Panc1 (cell line): ENCODE measurements around the gene FZD7. TPM values are rescaled to one million over a fixed set of nuclear protein-coding genes. Genes with fewer than 3 reads are reported as not detected.

Experiments
- ATAC-seq: fragments of 200-7000 bp; cut with Tn5 transposase; 2 replicates; pipeline ENCODE4 v1.9.1; 2020; ENCODE audit warnings: mild to moderate bottlenecking, moderate library complexity
- BruUV-seq: library from RNA; stranded (reverse); fragments of 400-500 nt; replicated peaks from 2 replicates; lab custom pipeline; 2021; lab: Mats Ljungman, UMichigan
- CTCF ChIA-PET: fragments of 300-600 bp; sonication (Branson Sonifier 250); formaldehyde crosslinking; loops from one replicate; lab custom pipeline; 2022; ENCODE audit warnings: antibody characterized with exemption; lab: Charles Lee
- POLR2A ChIA-PET: fragments of 300-600 bp; sonication (Branson Sonifier 250); formaldehyde crosslinking; loops from one replicate; lab custom pipeline; 2022; ENCODE audit warnings: antibody characterized with exemption; lab: Charles Lee
- DNase-seq: peaks from one replicate; pipeline ENCODE4 v3.0.0-alpha.2; 2010; ENCODE audit warnings: low read depth, low spot score
- H3K27ac ChIP-seq: 2 replicates; pipeline ENCODE4 v1.5.1; 2011; ENCODE audit warnings: mild to moderate bottlenecking, low read length, inconsistent platforms
- H3K27me3 ChIP-seq: fragments of 200-500 bp; sonication (Bioruptor generic); 2 replicates; pipeline ENCODE4 v1.6.0; 2014; ENCODE audit warnings: low read length, inconsistent platforms; ENCODE audit not compliant: control insufficient read depth, insufficient read depth
- H3K36me3 ChIP-seq: fragments of 200-500 bp; sonication (Bioruptor generic); 2 replicates; pipeline ENCODE4 v1.5.1; 2014; ENCODE audit warnings: inconsistent platforms, mild to moderate bottlenecking, low read length, moderate library complexity; ENCODE audit not compliant: control insufficient read depth, insufficient read depth
- H3K4me1 ChIP-seq: 2 replicates; pipeline ENCODE4 v1.5.1; 2011; ENCODE audit warnings: inconsistent platforms, mild to moderate bottlenecking, low read length, moderate library complexity; ENCODE audit not compliant: control insufficient read depth, insufficient read depth
- H3K4me3 ChIP-seq, 2 experiments: 2 replicates each; pipeline ENCODE4 v1.5.1; 2011 to 2012; ENCODE audit warnings: low read depth in 2 of 2, low read length in 2 of 2, mild to moderate bottlenecking in 2 of 2, inconsistent platforms in 1 of 2, moderate library complexity in 1 of 2
- H3K9me3 ChIP-seq: fragments of 200-500 bp; sonication (Bioruptor generic); 2 replicates; pipeline ENCODE4 v1.5.1; 2014; ENCODE audit warnings: low read depth, mild to moderate bottlenecking, inconsistent platforms, low read length, moderate library complexity; ENCODE audit not compliant: control insufficient read depth, insufficient read depth
- CTCF ChIP-seq: fragments of 450-650 bp; IDR thresholded peaks from 2 replicates; pipeline ENCODE4 v1.5.1; 2017; ENCODE audit warnings: mild to moderate bottlenecking
- POLR2AphosphoS5 ChIP-seq: IDR thresholded peaks from 2 replicates; pipeline ENCODE4 v1.6.1; 2012; ENCODE audit warnings: mild to moderate bottlenecking, low read depth, low read length, moderate library complexity
- REST ChIP-seq, 2 experiments: IDR thresholded peaks; 2 replicates each; pipeline ENCODE4 v1.6.1; 2011 to 2012; ENCODE audit warnings: low read depth in 2 of 2, control low read depth in 1 of 2, low read length in 1 of 2, mild to moderate bottlenecking in 1 of 2, moderate library complexity in 1 of 2; ENCODE audit not compliant: insufficient read depth in 1 of 2
- SIN3A ChIP-seq: IDR thresholded peaks from 2 replicates; pipeline ENCODE4 v1.6.1; 2012; ENCODE audit warnings: low read depth, mild to moderate bottlenecking, low read length, moderate library complexity, borderline replicate concordance; ENCODE audit not compliant: insufficient read depth
- TCF7L2 ChIP-seq: IDR thresholded peaks from 2 replicates; pipeline ENCODE4 v1.6.1; 2011; ENCODE audit warnings: mild to moderate bottlenecking, low read depth, low read length, inconsistent platforms
- in situ Hi-C: cut with HindIII; loops from 2 replicates; pipeline ENCODE4 v1.10.0; 2016; ENCODE audit warnings: low sequenced_read_pairs, low pct_unique_long_range_greater_than_20kb
- intact Hi-C: fragments of 100-400 bp; cut with micrococcal nuclease; formaldehyde crosslinking; loops from one replicate; pipeline ENCODE4 v1.10.0; 2022; ENCODE audit not compliant: unreplicated experiment
- total RNA-seq: library from RNA; stranded (reverse); gene quantifications from one replicate; pipeline ENCODE4 v1.2.1, GENCODE V29; 2021; ENCODE audit not compliant: unreplicated experiment

FZD7 gene
- total RNA-seq, 1 experiment from 2014 or later, result 38.1 TPM

GRCh38 chr2:202061695-202062094, 28.0 kb downstream of the FZD7 start:
- H3K4me1 ChIP-seq, result no peaks in the 10 kb centered on the region
- H3K9me3 ChIP-seq, result no peaks in the 10 kb centered on the region
- CTCF ChIA-PET, result no interaction called here
- POLR2A ChIA-PET, result no interaction called here
- intact Hi-C loops, result no loop called here
- BruUV-seq, result no TSS peak
- H3K4me3 ChIP-seq, result no peak overlapping the region
- no peaks in the 10 kb centered on the region for H3K27me3 ChIP-seq
- H3K36me3 ChIP-seq, result no peaks in the 10 kb centered on the region
- H3K27ac ChIP-seq, result no peak overlapping the region
- TF ChIP-seq REST (IDR thresholded peaks at IDR 0.05; ENCODE audit: insufficient read depth in 1 of 2, low read depth in 2 of 2, low read length in 1 of 2), result no peak
- no peak for TF ChIP-seq POLR2AphosphoS5
- no peak for TF ChIP-seq SIN3A
- TF ChIP-seq TCF7L2, result no peak
- ATAC-seq (no peak), DNase-seq (no peak)
- in situ Hi-C loops, result no loop called here

GRCh38 chr2:202064171-202064880, 30.7 kb downstream of the FZD7 start:
- DNase-seq, result no peak
- H3K4me1 ChIP-seq, result no peaks in the 10 kb centered on the region
- H3K36me3 ChIP-seq, result no peaks in the 10 kb centered on the region
- ATAC-seq, result peak; percentile 69
- no peak overlapping the region for H3K27ac ChIP-seq
- CTCF ChIA-PET, result no interaction called here
- H3K27me3 ChIP-seq, result no peaks in the 10 kb centered on the region
- intact Hi-C loops (no loop called here), in situ Hi-C loops (no loop called here)
- BruUV-seq, result no TSS peak
- H3K9me3 ChIP-seq, result no peaks in the 10 kb centered on the region
- POLR2A ChIA-PET, result no interaction called here
- no peak overlapping the region for H3K4me3 ChIP-seq
- TF ChIP-seq CTCF, result no peak
- TF ChIP-seq REST (IDR thresholded peaks at IDR 0.05; ENCODE audit: insufficient read depth in 1 of 2, low read depth in 2 of 2, low read length in 1 of 2), result no peak
- no peak for TF ChIP-seq SIN3A
